Breast epithelium (tissue), 3 donors: ENCODE data around the gene MICALL2.

Experiments
- CTCF ChIP-seq, 3 donors: fragments of 450-650 bp; IDR thresholded peaks; one replicate each; pipeline ENCODE4 v1.5.1; 2016 to 2017; ENCODE audit warnings: antibody characterized with exemption in 3 of 3, mild to moderate bottlenecking in 3 of 3, moderate library complexity in 3 of 3
- POLR2A ChIP-seq: fragments of 450-650 bp; IDR thresholded peaks from one replicate; pipeline ENCODE4 v1.6.1; 2016; ENCODE audit warnings: antibody characterized with exemption, mild to moderate bottlenecking, moderate library complexity

GRCh38 chr7:1428941-1429501, 30.2 kb downstream of the MICALL2 start:
- TF ChIP-seq CTCF (IDR thresholded peaks at IDR 0.05) = no peak
- TF ChIP-seq POLR2A = no peak
